Measurements from ENCODE around the gene CIC. TPM values are rescaled to one million over a fixed set of nuclear protein-coding genes. Genes with fewer than 3 reads are reported as not detected.

CIC gene
- total RNA-seq, 3 donors from 2014 or later (not counting 1 experiment from before 2014, with no cell fraction given): 95.4 to 121 (median 108) TPM

- peaks cover 53% of the 10 kb centered on the region for H3K4me1 ChIP-seq (ENCODE audit: control insufficient read depth, insufficient read depth, low read length)
- DNase-seq (peak in 1 of 2 donors; percentile 58), ATAC-seq (no peak)
- intact Hi-C loops (cut with micrococcal nuclease): loop anchor here (5.0 kb wide), 1 partner anchor 82 kb away; no protein-coding TSS in a partner anchor
- Mint-ChIP-seq H3K27ac (peak overlapping the region; percentile 91 to 93), H3K36me3 (no peaks in the 10 kb centered on the region), H3K4me1 (peaks cover 14 to 22% of the 10 kb centered on the region in 2 donors), H3K4me3 (peak overlapping the region; percentile 98), H3K27me3 (ENCODE audit: low read depth in 2 of 2) (no peaks in the 10 kb centered on the region), H3K9me3 (no peaks in the 10 kb centered on the region)
- H3K36me3 ChIP-seq (ENCODE audit: control insufficient read depth, insufficient read depth, low read length): peaks cover 28% of the 10 kb centered on the region
- H3K9me3 ChIP-seq (ENCODE audit: control insufficient read depth, insufficient read depth, low read length): no peaks in the 10 kb centered on the region
- TF ChIP-seq, protein P1, sequence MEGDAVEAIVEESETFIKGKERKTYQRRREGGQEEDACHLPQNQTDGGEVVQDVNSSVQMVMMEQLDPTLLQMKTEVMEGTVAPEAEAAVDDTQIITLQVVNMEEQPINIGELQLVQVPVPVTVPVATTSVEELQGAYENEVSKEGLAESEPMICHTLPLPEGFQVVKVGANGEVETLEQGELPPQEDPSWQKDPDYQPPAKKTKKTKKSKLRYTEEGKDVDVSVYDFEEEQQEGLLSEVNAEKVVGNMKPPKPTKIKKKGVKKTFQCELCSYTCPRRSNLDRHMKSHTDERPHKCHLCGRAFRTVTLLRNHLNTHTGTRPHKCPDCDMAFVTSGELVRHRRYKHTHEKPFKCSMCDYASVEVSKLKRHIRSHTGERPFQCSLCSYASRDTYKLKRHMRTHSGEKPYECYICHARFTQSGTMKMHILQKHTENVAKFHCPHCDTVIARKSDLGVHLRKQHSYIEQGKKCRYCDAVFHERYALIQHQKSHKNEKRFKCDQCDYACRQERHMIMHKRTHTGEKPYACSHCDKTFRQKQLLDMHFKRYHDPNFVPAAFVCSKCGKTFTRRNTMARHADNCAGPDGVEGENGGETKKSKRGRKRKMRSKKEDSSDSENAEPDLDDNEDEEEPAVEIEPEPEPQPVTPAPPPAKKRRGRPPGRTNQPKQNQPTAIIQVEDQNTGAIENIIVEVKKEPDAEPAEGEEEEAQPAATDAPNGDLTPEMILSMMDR (IDR thresholded peaks at IDR 0.05): no peak
- H3K4me3 ChIP-seq (ENCODE audit: low read length): peak overlapping the region; percentile 61
- peak overlapping the region; percentile 59 for H3K27ac ChIP-seq (ENCODE audit: low read length)
- H3K27me3 ChIP-seq (ENCODE audit: control insufficient read depth, insufficient read depth, low read length): no peaks in the 10 kb centered on the region
- WGBS (ENCODE audit: insufficient coverage): 2% methylated on average over 41 of the region's 41 CpGs
Observed at GRCh38 chr19:42284591-42285341, 15.7 kb downstream of the CIC start.

GRCh38 chr19:42285541-42285941 lies 16.5 kb downstream of the CIC start:
- Histone ChIP-seq H3K27me3 (ENCODE audit: control insufficient read depth, insufficient read depth, low read length) (no peaks in the 10 kb centered on the region), H3K27ac (ENCODE audit: low read length) (no peak overlapping the region), H3K4me3 (ENCODE audit: low read length) (no peak overlapping the region), H3K4me1 (ENCODE audit: control insufficient read depth, insufficient read depth, low read length) (peaks cover 48% of the 10 kb centered on the region), H3K36me3 (ENCODE audit: control insufficient read depth, insufficient read depth, low read length) (peaks cover 36% of the 10 kb centered on the region), H3K9me3 (ENCODE audit: control insufficient read depth, insufficient read depth, low read length) (no peaks in the 10 kb centered on the region)
- Mint-ChIP-seq H3K9me3 (no peaks in the 10 kb centered on the region), H3K4me3 (peak overlapping the region; percentile 98), H3K27me3 (ENCODE audit: low read depth in 2 of 2) (no peaks in the 10 kb centered on the region), H3K4me1 (peaks cover 13 to 21% of the 10 kb centered on the region in 2 donors), H3K27ac (peak overlapping the region; percentile 91 to 93), H3K36me3 (no peaks in the 10 kb centered on the region)
- 57% methylated on average over 5 of the region's 5 CpGs for WGBS (ENCODE audit: insufficient coverage)
- ATAC-seq (no peak), DNase-seq (no peak)
- intact Hi-C loops (cut with micrococcal nuclease): no loop called here
- TF ChIP-seq, protein P1 (IDR thresholded peaks at IDR 0.05): no peak

DNA sequence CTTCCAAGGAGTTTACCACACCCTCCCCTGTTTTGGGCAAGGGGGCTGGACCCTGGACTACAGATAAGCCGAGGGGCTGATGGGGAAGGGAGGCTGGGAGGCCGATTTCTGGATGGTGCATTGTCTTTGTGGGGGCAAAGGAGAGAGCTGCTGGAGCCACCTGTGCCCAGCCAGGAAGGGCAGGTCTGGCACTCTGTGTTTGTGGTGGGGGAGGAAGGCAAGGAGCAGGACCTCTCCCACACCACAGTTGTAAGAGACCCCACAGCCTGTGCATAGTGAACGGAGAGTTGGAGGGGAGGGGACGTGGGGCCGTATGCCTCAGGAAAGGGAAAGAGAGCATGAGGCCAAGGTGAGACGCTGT lies 16.9 kb downstream of the CIC start:
- H3K27me3 Mint-ChIP-seq (ENCODE audit: low read depth in 2 of 2): no peaks in the 10 kb centered on the region
- H3K27ac Mint-ChIP-seq: peak overlapping the region; percentile 91 to 93
- H3K27me3 ChIP-seq (ENCODE audit: control insufficient read depth, insufficient read depth, low read length): no peaks in the 10 kb centered on the region
- H3K4me1 ChIP-seq (ENCODE audit: control insufficient read depth, insufficient read depth, low read length): peaks cover 43% of the 10 kb centered on the region
- intact Hi-C loops (cut with micrococcal nuclease): no loop called here
- H3K4me1 Mint-ChIP-seq: peaks cover 13 to 21% of the 10 kb centered on the region in 2 donors
- H3K4me3 Mint-ChIP-seq: peak overlapping the region; percentile 98
- TF ChIP-seq, protein P1 (IDR thresholded peaks at IDR 0.05): no peak
- no peaks in the 10 kb centered on the region for H3K36me3 Mint-ChIP-seq
- H3K27ac ChIP-seq (ENCODE audit: low read length): peak overlapping the region; percentile 5
- DNase-seq: no peak
- H3K9me3 Mint-ChIP-seq: no peaks in the 10 kb centered on the region
- no peaks in the 10 kb centered on the region for H3K9me3 ChIP-seq (ENCODE audit: control insufficient read depth, insufficient read depth, low read length)
- peaks cover 40% of the 10 kb centered on the region for H3K36me3 ChIP-seq (ENCODE audit: control insufficient read depth, insufficient read depth, low read length)
- no peak for ATAC-seq
- H3K4me3 ChIP-seq (ENCODE audit: low read length): no peak overlapping the region
- WGBS (ENCODE audit: insufficient coverage): 26% methylated on average over 6 of the region's 6 CpGs
